Activated CD4-positive, alpha-beta T cell treated with anti-CD3 and anti-CD28 coated beads for 36 hours (primary cell): ENCODE results near the gene GMCL2. TPM values are rescaled to one million over a fixed set of nuclear protein-coding genes. Genes with fewer than 3 reads are reported as not detected.

ENCODE experiments used
- ATAC-seq: fragments of 200-7000 bp; cut with Tn5 transposase; one replicate; pipeline ENCODE4 v1.10.0; 2021; ENCODE audit warnings: mild to moderate bottlenecking, moderate library complexity
- CTCF ChIA-PET: fragments of 350-600 bp; sonication (Branson Sonifier 250); formaldehyde crosslinking; loops from one replicate; lab custom pipeline; 2021; ENCODE audit warnings: antibody characterized with exemption; lab: Charles Lee
- POLR2A ChIA-PET: fragments of 350-600 bp; sonication (Branson Sonifier 250); formaldehyde crosslinking; loops from one replicate; lab custom pipeline; 2021; ENCODE audit warnings: antibody characterized with exemption, inconsistent platforms; lab: Charles Lee
- DNase-seq: peaks from one replicate; pipeline ENCODE4 v3.0.0-alpha.2; 2020
- H3K27ac Mint-ChIP-seq: one replicate; pipeline ENCODE4 v1.8.0; 2021; ENCODE audit warnings: mixed read lengths
- H3K27me3 Mint-ChIP-seq: one replicate; pipeline ENCODE4 v1.8.0; 2021; ENCODE audit warnings: mixed read lengths
- H3K36me3 Mint-ChIP-seq: one replicate; pipeline ENCODE4 v1.8.0; 2021; ENCODE audit warnings: low read depth, mixed read lengths
- H3K4me1 Mint-ChIP-seq: one replicate; pipeline ENCODE4 v1.8.0; 2021; ENCODE audit warnings: mixed read lengths
- H3K4me3 Mint-ChIP-seq: one replicate; pipeline ENCODE4 v1.8.0; 2021; ENCODE audit warnings: mild to moderate bottlenecking, moderate library complexity, mixed read lengths
- H3K9me3 Mint-ChIP-seq: one replicate; pipeline ENCODE4 v1.8.0; 2021; ENCODE audit warnings: low read depth, mixed read lengths
- intact Hi-C, 2 experiments: fragments of 100-400 bp; cut with DNase I in 1 of 2; cut with micrococcal nuclease in 1 of 2; formaldehyde crosslinking; loops; one replicate each; pipeline versions ENCODE4 v1.14.2 to v1.15.1; 2022 to 2024; cut with DNase I, micrococcal nuclease
- total RNA-seq, 2 experiments: library from RNA; stranded (reverse); gene quantifications; one replicate each; pipeline ENCODE4 v1.2.3, GENCODE V29; 2021

The GMCL2 gene
- total RNA-seq, 2 experiments from 2014 or later: not detected

GRCh38 chr5:178186427-178186826 is 744 bp downstream of the GMCL2 start:
- Mint-ChIP-seq H3K27ac (no peak overlapping the region), H3K36me3 (no peaks in the 10 kb centered on the region), H3K27me3 (peaks cover 9% of the 10 kb centered on the region), H3K9me3 (no peaks in the 10 kb centered on the region), H3K4me3 (no peak overlapping the region), H3K4me1 (peaks cover 7% of the 10 kb centered on the region)
- DNase-seq (no peak), ATAC-seq (peak; percentile 30)
- POLR2A ChIA-PET: no interaction called here
- CTCF ChIA-PET: no interaction called here
- intact Hi-C loops: no loop called here

DNA sequence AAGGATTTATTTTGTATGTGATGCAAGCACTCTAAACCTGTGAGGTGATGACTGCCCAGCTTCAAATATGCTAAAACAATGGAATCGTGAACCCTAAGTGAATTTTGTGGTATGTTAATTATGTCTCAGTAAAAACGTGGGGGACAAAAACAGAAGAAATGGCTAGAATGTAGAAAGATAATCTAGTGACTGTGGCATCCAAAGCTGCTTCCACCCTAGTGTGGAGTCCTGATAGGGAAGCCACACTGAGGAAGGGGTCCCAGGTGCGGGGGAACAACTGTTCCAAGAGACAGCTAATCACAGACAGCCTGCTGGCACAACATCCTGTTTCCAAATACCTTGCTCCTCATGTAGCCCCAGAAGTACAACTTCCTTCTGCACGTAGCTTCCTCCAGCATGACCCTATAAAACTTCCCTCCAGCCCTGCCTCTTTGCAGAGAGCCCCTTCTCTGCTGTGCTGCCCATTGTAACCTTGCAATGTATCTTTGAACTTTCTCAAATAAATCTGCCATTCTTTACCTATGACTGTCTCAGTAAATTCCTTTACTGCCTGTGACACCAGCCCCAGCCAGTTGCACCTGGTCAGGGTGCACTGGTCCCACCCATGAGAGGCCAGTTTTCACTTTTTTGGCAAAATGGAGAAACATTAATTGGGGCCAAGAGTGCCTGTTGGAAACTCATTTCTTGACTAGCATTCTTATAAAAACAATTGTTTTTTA is 4.9 kb downstream of the GMCL2 start:
- H3K4me3 Mint-ChIP-seq: no peak overlapping the region
- no peaks in the 10 kb centered on the region for H3K27me3 Mint-ChIP-seq
- ChIA-PET CTCF (interaction anchor here (0.6 kb wide), 1 partner anchor 116 kb away, joined by 3 read pairs; no protein-coding TSS in a partner anchor), POLR2A (interaction anchor here (1.5 kb wide), 1 partner anchor 22 kb away, joined by 3 read pairs; the partner anchor contains the start of gene HNRNPAB)
- H3K9me3 Mint-ChIP-seq: no peaks in the 10 kb centered on the region
- peaks cover 7% of the 10 kb centered on the region for H3K4me1 Mint-ChIP-seq
- no peak for DNase-seq
- H3K36me3 Mint-ChIP-seq: no peaks in the 10 kb centered on the region
- peak; percentile 26 for ATAC-seq
- H3K27ac Mint-ChIP-seq: no peak overlapping the region
- intact Hi-C loops: no loop called here

GRCh38 chr5:178180141-178180863 is 6.9 kb downstream of the GMCL2 start:
- ChIA-PET POLR2A (interaction anchor here (0.6 kb wide), 2 partner anchors 9 to 33 kb away, joined by 3 read pairs; no protein-coding TSS in a partner anchor), CTCF (interaction anchor here (0.6 to 1.4 kb wide), 2 partner anchors 118 to 611 kb away, joined by 3 to 4 read pairs; no protein-coding TSS in a partner anchor)
- DNase-seq: no peak
- Mint-ChIP-seq H3K4me3 (no peak overlapping the region), H3K4me1 (peaks cover 7% of the 10 kb centered on the region), H3K27ac (no peak overlapping the region), H3K36me3 (no peaks in the 10 kb centered on the region), H3K27me3 (peaks cover 2% of the 10 kb centered on the region), H3K9me3 (no peaks in the 10 kb centered on the region)
- no peak for ATAC-seq
- intact Hi-C loops: no loop called here

DNA sequence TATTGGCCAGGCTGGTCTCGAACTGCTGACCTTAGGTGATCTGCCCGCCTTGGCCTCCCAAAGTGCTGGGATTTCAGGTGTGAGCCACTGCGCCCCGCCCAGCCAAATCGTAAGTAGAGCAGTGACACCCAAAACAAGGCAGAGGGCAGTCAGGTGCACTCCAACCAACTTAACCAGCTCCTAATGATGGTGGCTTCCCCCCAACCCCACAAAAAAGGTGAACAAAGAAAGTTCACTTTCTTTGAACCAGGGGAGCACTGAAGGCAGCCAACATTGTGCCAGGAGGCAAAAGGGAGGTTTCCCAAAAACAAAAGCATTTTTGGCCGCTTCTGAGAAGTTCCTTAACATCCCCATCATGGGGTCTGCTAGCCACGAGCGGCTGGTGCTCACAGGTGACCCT is 9.6 kb downstream of the GMCL2 start:
- DNase-seq (no peak), ATAC-seq (no peak)
- H3K9me3 Mint-ChIP-seq: no peaks in the 10 kb centered on the region
- ChIA-PET POLR2A (no interaction called here), CTCF (interaction anchor here (0.7 kb wide), 1 partner anchor 119 kb away, joined by 3 read pairs; no protein-coding TSS in a partner anchor)
- H3K4me3 Mint-ChIP-seq: no peak overlapping the region
- peaks cover 2% of the 10 kb centered on the region for H3K27me3 Mint-ChIP-seq
- intact Hi-C loops: no loop called here
- H3K27ac Mint-ChIP-seq: no peak overlapping the region
- H3K36me3 Mint-ChIP-seq: no peaks in the 10 kb centered on the region
- H3K4me1 Mint-ChIP-seq: peaks cover 7% of the 10 kb centered on the region

DNA sequence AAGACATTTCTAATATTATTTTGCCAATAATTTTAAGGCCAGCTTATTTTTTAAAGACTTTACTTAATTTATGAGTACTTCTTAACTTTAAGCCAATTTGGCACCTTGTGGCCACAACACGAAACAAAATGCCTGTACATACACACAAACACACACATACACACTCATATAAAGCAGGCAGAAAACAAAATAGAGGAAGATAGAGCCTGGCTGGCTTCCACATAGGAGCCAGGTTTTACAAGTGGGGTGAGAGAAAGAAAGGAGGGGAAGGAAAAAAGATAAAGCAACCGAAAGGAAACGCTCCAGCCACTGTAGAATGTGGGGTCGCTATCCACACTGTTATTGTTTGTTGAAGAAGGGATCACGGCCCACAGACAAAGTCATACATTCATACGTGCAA is 10.4 kb downstream of the GMCL2 start:
- Mint-ChIP-seq H3K4me1 (no peaks in the 10 kb centered on the region), H3K27me3 (peaks cover 2% of the 10 kb centered on the region), H3K27ac (no peak overlapping the region), H3K4me3 (no peak overlapping the region), H3K9me3 (no peaks in the 10 kb centered on the region), H3K36me3 (no peaks in the 10 kb centered on the region)
- ChIA-PET POLR2A (no interaction called here), CTCF (interaction anchor here (1.1 to 1.7 kb wide), 2 partner anchors 9 to 87 kb away, joined by 3 read pairs; no protein-coding TSS in a partner anchor)
- DNase-seq (no peak), ATAC-seq (no peak)
- intact Hi-C loops: no loop called here

DNA sequence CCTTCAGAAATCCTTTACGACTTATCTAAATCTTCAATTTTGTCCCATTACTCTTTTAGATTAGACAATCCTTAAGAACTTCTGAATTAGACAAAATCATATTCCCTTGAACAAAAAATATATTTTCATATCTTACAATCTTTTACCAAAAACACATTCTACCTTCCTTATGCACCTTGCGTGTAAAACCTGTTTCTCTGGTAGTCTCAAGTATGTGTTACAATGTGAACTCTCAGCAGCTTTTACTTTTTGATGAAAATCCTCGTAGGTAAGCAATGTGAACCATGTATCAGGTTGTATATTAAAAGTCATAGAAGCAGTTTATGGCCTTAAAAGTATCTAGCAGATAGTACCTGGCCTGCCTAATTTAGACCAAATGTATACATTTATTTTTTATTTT is 12.7 kb downstream of the GMCL2 start:
- no peak for ATAC-seq
- Mint-ChIP-seq H3K36me3 (no peaks in the 10 kb centered on the region), H3K27me3 (peaks cover 2% of the 10 kb centered on the region), H3K27ac (no peak overlapping the region), H3K4me1 (no peaks in the 10 kb centered on the region), H3K4me3 (no peak overlapping the region), H3K9me3 (no peaks in the 10 kb centered on the region)
- DNase-seq: no peak
- ChIA-PET CTCF (interaction anchor here (1.4 kb wide), 1 partner anchor 99 kb away, joined by 8 read pairs; no protein-coding TSS in a partner anchor), POLR2A (no interaction called here)
- intact Hi-C loops: no loop called here

DNA sequence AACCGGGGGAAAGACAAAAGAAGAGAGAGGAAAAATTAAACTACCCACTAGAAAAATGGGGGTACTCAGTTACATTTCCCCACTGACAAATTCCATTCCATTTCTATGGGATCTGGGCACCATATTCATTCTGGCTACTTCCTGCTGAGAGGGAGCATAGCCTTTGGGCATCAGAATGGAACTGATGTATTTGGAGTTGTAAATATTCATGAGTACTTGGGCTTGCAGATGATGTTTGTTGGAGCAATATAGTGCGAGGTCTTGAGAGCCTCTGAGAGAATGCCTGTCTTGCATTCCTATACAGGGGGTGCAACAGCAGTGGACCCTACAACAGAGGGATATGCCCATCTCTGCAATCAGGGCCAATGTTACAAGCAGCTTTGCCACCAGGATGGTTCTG is 16.7 kb downstream of the GMCL2 start:
- Mint-ChIP-seq H3K4me1 (no peaks in the 10 kb centered on the region), H3K27me3 (no peaks in the 10 kb centered on the region), H3K9me3 (no peaks in the 10 kb centered on the region), H3K4me3 (no peak overlapping the region), H3K36me3 (no peaks in the 10 kb centered on the region), H3K27ac (no peak overlapping the region)
- POLR2A ChIA-PET: no interaction called here
- CTCF ChIA-PET: interaction anchor here (1.1 to 1.9 kb wide), 3 partner anchors 20 to 96 kb away, joined by 4 to 7 read pairs (median 5); no protein-coding TSS in a partner anchor
- intact Hi-C loops: no loop called here
- ATAC-seq (no peak), DNase-seq (no peak)

DNA sequence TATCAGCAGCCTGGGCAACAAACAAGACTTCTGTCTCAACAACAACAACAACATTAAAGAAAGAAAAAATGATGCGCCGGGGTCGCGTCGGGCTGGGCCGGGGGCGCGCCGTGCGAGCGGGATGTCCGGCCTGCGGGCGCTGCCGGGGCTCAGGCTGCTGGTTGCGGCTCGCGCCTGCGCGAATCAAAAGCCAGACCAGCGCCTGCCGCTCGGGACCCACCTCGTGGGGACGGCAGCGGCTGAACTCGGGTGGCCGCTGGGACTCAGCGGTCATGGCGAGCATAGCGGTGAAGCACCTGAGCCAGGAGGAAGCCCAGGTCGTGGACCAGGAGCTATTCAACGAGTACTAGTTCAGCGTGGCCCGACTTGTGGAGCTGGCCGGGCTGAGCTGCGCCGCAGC is 21.6 kb downstream of the GMCL2 start:
- Mint-ChIP-seq H3K4me1 (peaks cover 3% of the 10 kb centered on the region), H3K36me3 (no peaks in the 10 kb centered on the region), H3K27ac (no peak overlapping the region), H3K27me3 (peaks cover 23% of the 10 kb centered on the region), H3K9me3 (no peaks in the 10 kb centered on the region), H3K4me3 (no peak overlapping the region)
- intact Hi-C loops: no loop called here
- ATAC-seq (no peak), DNase-seq (no peak)
- CTCF ChIA-PET: interaction anchor here (0.6 to 1.3 kb wide), 5 partner anchors 20 to 190 kb away, joined by 3 to 10 read pairs (median 3); no protein-coding TSS in a partner anchor
- POLR2A ChIA-PET: no interaction called here

- Mint-ChIP-seq H3K27me3 (peaks cover 23% of the 10 kb centered on the region), H3K27ac (no peak overlapping the region), H3K36me3 (no peaks in the 10 kb centered on the region), H3K4me1 (peaks cover 3% of the 10 kb centered on the region), H3K4me3 (peak overlapping the region; percentile 20), H3K9me3 (no peaks in the 10 kb centered on the region)
- DNase-seq: peak; percentile 95
- ChIA-PET POLR2A (no interaction called here), CTCF (interaction anchor here (0.7 to 16.3 kb wide), 3 partner anchors 29 to 217 kb away, joined by 3 to 137 read pairs (median 4); no protein-coding TSS in a partner anchor)
- intact Hi-C loops: loop anchor here (1.0 kb wide), 2 partner anchors 18 to 88 kb away; no protein-coding TSS in a partner anchor
- ATAC-seq: peak; percentile 99
Observed at GRCh38 chr5:178163772-178164735, 23.1 kb downstream of the GMCL2 start.

GRCh38 chr5:178162481-178162880 is 24.7 kb downstream of the GMCL2 start:
- intact Hi-C loops: no loop called here
- Mint-ChIP-seq H3K9me3 (no peaks in the 10 kb centered on the region), H3K27me3 (peaks cover 23% of the 10 kb centered on the region), H3K36me3 (no peaks in the 10 kb centered on the region), H3K4me1 (peaks cover 3% of the 10 kb centered on the region), H3K27ac (no peak overlapping the region), H3K4me3 (no peak overlapping the region)
- CTCF ChIA-PET: interaction anchor here (0.7 to 16.3 kb wide), 7 partner anchors 9 to 291 kb away, joined by 3 to 137 read pairs (median 3); partner anchors contain the start of gene NHP2
- no peak for ATAC-seq
- POLR2A ChIA-PET: no interaction called here
- no peak for DNase-seq
